ENCODE measurements around the gene PRXL2B. TPM values are rescaled to one million over a fixed set of nuclear protein-coding genes. Genes with fewer than 3 reads are reported as not detected.

PRXL2B gene
- total RNA-seq, 1 experiment from 2014 or later: 40.7 TPM

GRCh38 chr1:2632561-2633361 is 46.2 kb downstream of the PRXL2B start, which contains the start of gene MMEL1:
Gene MMEL1, minus strand, starts transcription at chr1:2633016. Its CDS starts 3,532 bp downstream, at chr1:2629484.
- Histone ChIP-seq H3K79me2 (ENCODE audit: insufficient read depth, low read length) (no peaks in the 10 kb centered on the region), H3K23ac (ENCODE audit: insufficient read length, low read depth, low read length) (no peak within 1 kb of the TSS), H2BK5ac (ENCODE audit: insufficient read length, low read length) (no peak within 1 kb of the TSS), H3K23me2 (ENCODE audit: insufficient read length, low read depth, low read length, poor library complexity, severe bottlenecking) (peaks cover 3% of the 10 kb centered on the region), H3K14ac (ENCODE audit: insufficient read depth, low read length) (no peak within 1 kb of the TSS), H3K4ac (ENCODE audit: low read depth, low read length) (no peak within 1 kb of the TSS), H2AFZ (ENCODE audit: low read length) (no peak within 1 kb of the TSS), H2BK12ac (ENCODE audit: insufficient read length, low read depth, low read length) (no peak within 1 kb of the TSS), H3K4me2 (ENCODE audit: insufficient read depth, insufficient read length, low read length) (no peak within 1 kb of the TSS), H3K4me1 (ENCODE audit: insufficient read depth, low read length) (no peaks in the 10 kb centered on the region), H4K20me1 (ENCODE audit: control insufficient read depth, insufficient read depth, insufficient read length) (peaks cover 2% of the 10 kb centered on the region), H2BK20ac (ENCODE audit: low read depth, low read length, poor library complexity, severe bottlenecking) (no peak within 1 kb of the TSS), H4K8ac (replicated peaks; ENCODE audit: insufficient read length, low read depth, low read length) (no peak within 1 kb of the TSS), H3K18ac (ENCODE audit: insufficient read length, low read depth, low read length) (no peak within 1 kb of the TSS), H2AK5ac (ENCODE audit: insufficient read length, low read length) (no peak within 1 kb of the TSS), H4K5ac (ENCODE audit: insufficient read length, low read depth, low read length) (no peak within 1 kb of the TSS), H3K56ac (ENCODE audit: insufficient read length, low read depth, low read length) (no peak within 1 kb of the TSS), H2BK120ac (ENCODE audit: low read depth, low read length, poor library complexity, severe bottlenecking) (no peak within 1 kb of the TSS), H3K9me3 (ENCODE audit: control insufficient read depth, low read depth, low read length) (peaks cover 6% of the 10 kb centered on the region), H3T11ph (ENCODE audit: low read length) (no peak within 1 kb of the TSS), H3K27ac (ENCODE audit: insufficient read length, low read depth, low read length) (no peak within 1 kb of the TSS), H3K9ac (ENCODE audit: extremely low read depth, insufficient read length, low read length) (no peak within 1 kb of the TSS), H4K91ac (ENCODE audit: insufficient read length, low read depth, low read length) (no peak within 1 kb of the TSS), H3K79me1 (ENCODE audit: insufficient read depth, low read depth, low read length, poor library complexity, severe bottlenecking) (no peaks in the 10 kb centered on the region), H3K27me3 (ENCODE audit: insufficient read depth, low read length) (peaks cover 17% of the 10 kb centered on the region; the same call in 1 of the 2 replicates), H2BK15ac (ENCODE audit: low read depth, low read length) (no peak within 1 kb of the TSS)
- no CpG with 5 or more reads among the region's 16 CpGs for WGBS (ENCODE audit: extremely low coverage, insufficient read length, low lambda C conversion rate)
- DNase-seq: no peak
- H3K27ac Mint-ChIP-seq: no peak within 1 kb of the TSS
- peaks cover 14 to 32% of the 10 kb centered on the region in 2 experiments for H3K4me1 Mint-ChIP-seq
- peaks cover 66% of the 10 kb centered on the region for H3K27me3 Mint-ChIP-seq (ENCODE audit: low read depth)
- H3K4me3 Mint-ChIP-seq: no peak within 1 kb of the TSS
- H3K9me3 Mint-ChIP-seq: peaks cover 24 to 31% of the 10 kb centered on the region in 2 experiments
- TF ChIP-seq, protein P1, sequence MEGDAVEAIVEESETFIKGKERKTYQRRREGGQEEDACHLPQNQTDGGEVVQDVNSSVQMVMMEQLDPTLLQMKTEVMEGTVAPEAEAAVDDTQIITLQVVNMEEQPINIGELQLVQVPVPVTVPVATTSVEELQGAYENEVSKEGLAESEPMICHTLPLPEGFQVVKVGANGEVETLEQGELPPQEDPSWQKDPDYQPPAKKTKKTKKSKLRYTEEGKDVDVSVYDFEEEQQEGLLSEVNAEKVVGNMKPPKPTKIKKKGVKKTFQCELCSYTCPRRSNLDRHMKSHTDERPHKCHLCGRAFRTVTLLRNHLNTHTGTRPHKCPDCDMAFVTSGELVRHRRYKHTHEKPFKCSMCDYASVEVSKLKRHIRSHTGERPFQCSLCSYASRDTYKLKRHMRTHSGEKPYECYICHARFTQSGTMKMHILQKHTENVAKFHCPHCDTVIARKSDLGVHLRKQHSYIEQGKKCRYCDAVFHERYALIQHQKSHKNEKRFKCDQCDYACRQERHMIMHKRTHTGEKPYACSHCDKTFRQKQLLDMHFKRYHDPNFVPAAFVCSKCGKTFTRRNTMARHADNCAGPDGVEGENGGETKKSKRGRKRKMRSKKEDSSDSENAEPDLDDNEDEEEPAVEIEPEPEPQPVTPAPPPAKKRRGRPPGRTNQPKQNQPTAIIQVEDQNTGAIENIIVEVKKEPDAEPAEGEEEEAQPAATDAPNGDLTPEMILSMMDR (conservative IDR thresholded peaks at IDR 0.05): no peak
- H3K36me3 Mint-ChIP-seq (ENCODE audit: insufficient read depth in 1 of 3, low read depth in 3 of 3): peaks cover 7 to 13% (median 13%) of the 10 kb centered on the region in 3 experiments
